ENCODE data around the gene TNRC18. TPM values are rescaled to one million over a fixed set of nuclear protein-coding genes. Genes with fewer than 3 reads are reported as not detected.
A peak's percentile ranks its signal among the peaks of the same experiment; 100 is the strongest.

The TNRC18 gene
- total and polyA plus RNA-seq, 7 donors, result 5.9 to 27.9 (median 18.5) TPM

DNA sequence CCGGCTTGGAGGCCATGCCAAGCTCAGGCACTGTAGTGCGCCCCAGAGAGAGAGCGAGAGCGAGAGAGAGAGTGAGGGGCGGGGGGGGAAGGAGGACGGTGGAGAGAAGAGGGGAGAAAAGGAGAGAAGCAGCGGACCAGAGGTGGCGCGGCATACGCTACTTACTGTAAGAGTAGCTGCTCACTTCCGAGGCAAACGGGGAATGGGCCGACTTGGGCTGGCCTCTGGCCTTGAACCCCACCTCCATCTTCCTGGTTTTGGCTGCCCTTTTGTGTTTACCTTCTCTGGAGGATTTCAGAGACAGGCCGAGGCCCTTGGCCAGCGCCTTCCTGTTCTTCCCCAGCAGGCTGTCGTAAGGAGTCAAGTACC is 66.9 kb downstream of the TNRC18 start:
- no peak for ATAC-seq
- DNase-seq, result peak in 1 of 2 donors; percentile 36
- Histone ChIP-seq H3K4me1 (peaks cover 8% of the 10 kb centered on the region), H3K27ac (no peak overlapping the region), H3K27me3 (ENCODE audit: insufficient read depth in 3 of 3, low read length in 2 of 3) (no peaks in the 10 kb centered on the region), H3K36me3 (ENCODE audit: insufficient read depth in 1 of 2, low read depth in 1 of 2) (peaks cover 0 to 72% of the 10 kb centered on the region in 2 donors), H3K4me3 (no peak overlapping the region), H3K9me3 (no peaks in the 10 kb centered on the region)
- intact Hi-C loops (cut with DNase I), result no loop called here
- WGBS, 3 donors, result 89 to 96% (median 91%) methylated on average over 12 to 16 of the region's 16 CpGs
- TF ChIP-seq, protein P1, sequence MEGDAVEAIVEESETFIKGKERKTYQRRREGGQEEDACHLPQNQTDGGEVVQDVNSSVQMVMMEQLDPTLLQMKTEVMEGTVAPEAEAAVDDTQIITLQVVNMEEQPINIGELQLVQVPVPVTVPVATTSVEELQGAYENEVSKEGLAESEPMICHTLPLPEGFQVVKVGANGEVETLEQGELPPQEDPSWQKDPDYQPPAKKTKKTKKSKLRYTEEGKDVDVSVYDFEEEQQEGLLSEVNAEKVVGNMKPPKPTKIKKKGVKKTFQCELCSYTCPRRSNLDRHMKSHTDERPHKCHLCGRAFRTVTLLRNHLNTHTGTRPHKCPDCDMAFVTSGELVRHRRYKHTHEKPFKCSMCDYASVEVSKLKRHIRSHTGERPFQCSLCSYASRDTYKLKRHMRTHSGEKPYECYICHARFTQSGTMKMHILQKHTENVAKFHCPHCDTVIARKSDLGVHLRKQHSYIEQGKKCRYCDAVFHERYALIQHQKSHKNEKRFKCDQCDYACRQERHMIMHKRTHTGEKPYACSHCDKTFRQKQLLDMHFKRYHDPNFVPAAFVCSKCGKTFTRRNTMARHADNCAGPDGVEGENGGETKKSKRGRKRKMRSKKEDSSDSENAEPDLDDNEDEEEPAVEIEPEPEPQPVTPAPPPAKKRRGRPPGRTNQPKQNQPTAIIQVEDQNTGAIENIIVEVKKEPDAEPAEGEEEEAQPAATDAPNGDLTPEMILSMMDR (IDR thresholded peaks at IDR 0.05), result no peak

GRCh38 chr7:5354460-5355232 is 69.0 kb downstream of the TNRC18 start:
- peak; percentile 56 to 71 for DNase-seq
- Histone ChIP-seq H3K4me1 (peaks cover 8% of the 10 kb centered on the region), H3K36me3 (ENCODE audit: insufficient read depth in 1 of 2, low read depth in 1 of 2) (peaks cover 0 to 69% of the 10 kb centered on the region in 2 donors), H3K4me3 (peak overlapping the region; percentile 41), H3K27ac (peak overlapping the region; percentile 73), H3K27me3 (ENCODE audit: insufficient read depth in 3 of 3, low read length in 2 of 3) (no peaks in the 10 kb centered on the region), H3K9me3 (no peaks in the 10 kb centered on the region)
- intact Hi-C loops (cut with DNase I), result no loop called here
- TF ChIP-seq, protein P1 (IDR thresholded peaks at IDR 0.05), result no peak
- peak; percentile 80 to 91 (median 84) for ATAC-seq
- 19 to 31% (median 25%) methylated on average over 17 of the region's 17 CpGs for WGBS, 3 donors

DNA sequence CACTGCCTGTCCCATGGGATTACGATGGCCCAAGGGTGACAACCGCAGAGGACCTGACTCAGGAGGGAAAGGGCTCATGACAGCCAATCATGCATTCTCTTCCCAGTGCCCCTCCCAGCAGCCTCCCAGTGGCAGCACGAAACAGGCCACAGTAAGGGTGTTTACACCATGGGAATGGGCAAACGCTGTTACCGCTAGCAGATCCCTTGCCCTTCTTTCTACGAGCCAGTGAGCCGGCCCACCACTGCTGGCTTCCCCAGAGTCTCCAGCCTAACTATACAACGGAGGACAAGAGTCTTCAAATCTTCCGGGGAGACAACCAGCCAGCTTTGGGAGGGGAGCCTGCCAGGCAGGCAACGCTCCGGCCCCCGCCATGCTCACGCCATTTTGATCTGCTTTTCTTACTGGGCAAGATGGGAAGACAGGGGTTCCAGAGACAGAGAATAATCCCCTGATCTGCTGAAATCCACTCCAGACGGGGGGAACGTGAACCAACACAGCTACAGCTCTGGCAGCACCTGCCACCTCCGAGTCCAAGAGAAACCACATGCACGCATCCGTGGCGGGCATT is 71.1 kb downstream of the TNRC18 start:
- Histone ChIP-seq H3K9me3 (no peaks in the 10 kb centered on the region), H3K36me3 (ENCODE audit: insufficient read depth in 1 of 2, low read depth in 1 of 2) (peaks cover 0 to 63% of the 10 kb centered on the region in 2 donors), H3K4me3 (no peak overlapping the region), H3K27me3 (ENCODE audit: insufficient read depth in 3 of 3, low read length in 2 of 3) (no peaks in the 10 kb centered on the region), H3K27ac (no peak overlapping the region), H3K4me1 (peaks cover 8% of the 10 kb centered on the region)
- TF ChIP-seq, protein P1 (IDR thresholded peaks at IDR 0.05), result no peak
- intact Hi-C loops (cut with DNase I), result no loop called here
- peak in 1 of 2 donors; percentile 15 for DNase-seq
- no peak for ATAC-seq
- 95 to 97% (median 96%) methylated on average over 19 of the region's 19 CpGs for WGBS, 3 donors

GRCh38 chr7:5351507-5352265 is 71.9 kb downstream of the TNRC18 start:
- WGBS, 3 donors, result 89 to 91% (median 91%) methylated on average over 35 of the region's 35 CpGs
- H3K27ac ChIP-seq, result no peak overlapping the region
- H3K4me3 ChIP-seq, result no peak overlapping the region
- H3K9me3 ChIP-seq, result no peaks in the 10 kb centered on the region
- no peak for DNase-seq
- H3K27me3 ChIP-seq (ENCODE audit: insufficient read depth in 3 of 3, low read length in 2 of 3), result no peaks in the 10 kb centered on the region
- H3K4me1 ChIP-seq, result peaks cover 8% of the 10 kb centered on the region
- intact Hi-C loops (cut with DNase I), result no loop called here
- no peak for ATAC-seq
- H3K36me3 ChIP-seq (ENCODE audit: insufficient read depth in 1 of 2, low read depth in 1 of 2), result peaks cover 0 to 55% of the 10 kb centered on the region in 2 donors
- TF ChIP-seq, protein P1 (IDR thresholded peaks at IDR 0.05), result no peak

All from psoas muscle (tissue), 8 donors.